ENCODE measurements around the gene MSI2. TPM values are rescaled to one million over a fixed set of nuclear protein-coding genes. Genes with fewer than 3 reads are reported as not detected.

The MSI2 gene
- polyA plus RNA-seq, 1 experiment = 9.2 TPM

DNA sequence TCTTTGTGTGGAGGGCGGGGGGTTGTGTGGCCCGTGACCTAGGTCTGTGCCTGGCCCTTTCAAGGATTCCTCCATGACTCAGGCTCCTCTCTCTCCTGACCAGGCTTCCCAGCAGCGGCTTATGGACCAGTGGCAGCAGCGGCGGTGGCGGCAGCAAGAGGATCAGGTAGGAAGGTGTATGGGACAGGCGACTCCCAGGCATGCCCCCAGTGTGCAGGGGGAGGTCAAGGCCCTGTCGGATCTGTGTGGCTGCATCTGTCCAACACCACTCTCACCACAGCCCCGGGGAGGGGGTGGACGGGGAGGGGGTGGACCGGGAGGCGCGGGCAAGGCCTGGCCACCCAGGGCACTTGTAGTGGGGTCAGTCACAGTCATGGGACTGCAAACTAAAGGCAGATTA lies 395.7 kb downstream of the MSI2 start:
- TF ChIP-seq, protein P1, sequence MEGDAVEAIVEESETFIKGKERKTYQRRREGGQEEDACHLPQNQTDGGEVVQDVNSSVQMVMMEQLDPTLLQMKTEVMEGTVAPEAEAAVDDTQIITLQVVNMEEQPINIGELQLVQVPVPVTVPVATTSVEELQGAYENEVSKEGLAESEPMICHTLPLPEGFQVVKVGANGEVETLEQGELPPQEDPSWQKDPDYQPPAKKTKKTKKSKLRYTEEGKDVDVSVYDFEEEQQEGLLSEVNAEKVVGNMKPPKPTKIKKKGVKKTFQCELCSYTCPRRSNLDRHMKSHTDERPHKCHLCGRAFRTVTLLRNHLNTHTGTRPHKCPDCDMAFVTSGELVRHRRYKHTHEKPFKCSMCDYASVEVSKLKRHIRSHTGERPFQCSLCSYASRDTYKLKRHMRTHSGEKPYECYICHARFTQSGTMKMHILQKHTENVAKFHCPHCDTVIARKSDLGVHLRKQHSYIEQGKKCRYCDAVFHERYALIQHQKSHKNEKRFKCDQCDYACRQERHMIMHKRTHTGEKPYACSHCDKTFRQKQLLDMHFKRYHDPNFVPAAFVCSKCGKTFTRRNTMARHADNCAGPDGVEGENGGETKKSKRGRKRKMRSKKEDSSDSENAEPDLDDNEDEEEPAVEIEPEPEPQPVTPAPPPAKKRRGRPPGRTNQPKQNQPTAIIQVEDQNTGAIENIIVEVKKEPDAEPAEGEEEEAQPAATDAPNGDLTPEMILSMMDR (IDR thresholded peaks at IDR 0.05; ENCODE audit: insufficient read depth, low read depth, low read length) = no peak
- ChIA-PET POLR2A (no interaction called here), CTCF (interaction anchor here (1.3 to 1.5 kb wide), 2 partner anchors 11 to 20 kb away, joined by 4 read pairs; no protein-coding TSS in a partner anchor)
- H3K27me3 ChIP-seq (ENCODE audit: control insufficient read depth, insufficient read depth, low read length) = no peaks in the 10 kb centered on the region
- H3K4me3 ChIP-seq (ENCODE audit: low read depth, low read length) = no peak overlapping the region
- no peaks in the 10 kb centered on the region; the same call in 1 of the 2 replicates for H3K36me3 ChIP-seq (ENCODE audit: control insufficient read depth, insufficient read depth, low read length)
- DNase-seq (ENCODE audit: low read depth) = no peak

DNA sequence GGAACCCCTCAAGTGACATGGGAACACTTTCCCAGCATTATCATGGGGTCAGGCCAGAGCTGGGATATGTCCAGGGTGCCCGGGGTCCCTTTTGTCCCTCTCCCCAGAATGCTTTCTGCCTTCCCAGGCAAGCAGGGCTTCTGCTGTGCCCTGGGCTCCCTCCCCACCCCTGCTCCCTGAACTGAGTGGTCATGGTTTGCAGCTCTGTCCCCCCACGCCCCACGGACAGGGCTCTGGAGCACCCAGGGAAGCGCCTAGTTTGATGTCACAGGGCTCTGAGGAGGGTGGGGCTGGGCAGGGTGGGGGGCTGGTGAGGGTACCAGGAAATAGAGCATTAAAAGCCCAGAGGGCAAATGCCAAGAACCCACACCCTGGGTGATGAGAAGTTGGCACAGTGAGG lies 396.5 kb downstream of the MSI2 start:
- ChIA-PET POLR2A (no interaction called here), CTCF (interaction anchor here (1.3 to 1.5 kb wide), 2 partner anchors 10 to 19 kb away, joined by 4 read pairs; no protein-coding TSS in a partner anchor)

DNA sequence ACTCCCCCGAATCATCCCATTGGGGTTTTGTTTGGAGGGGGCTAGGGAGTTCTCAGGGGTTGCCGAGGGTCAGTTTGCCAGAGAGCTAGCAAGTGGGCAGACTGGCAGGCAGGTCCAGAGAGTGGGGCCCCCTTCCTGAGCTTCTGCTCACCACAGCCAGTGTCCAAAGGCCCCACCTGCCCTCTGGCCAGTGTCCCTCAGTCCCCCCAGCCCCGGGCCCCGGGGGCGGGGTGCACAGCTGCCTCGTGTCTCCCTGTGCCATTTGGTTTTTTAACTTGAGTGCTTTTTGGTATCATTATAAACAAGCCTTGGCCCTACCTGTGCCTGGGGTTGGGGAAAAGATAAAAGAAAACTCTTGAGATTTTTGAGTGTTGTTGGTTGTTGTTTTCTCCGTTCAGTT lies 397.0 kb downstream of the MSI2 start:
- CTCF ChIA-PET = interaction anchor here (1.3 kb wide), 1 partner anchor 19 kb away, joined by 4 read pairs; no protein-coding TSS in a partner anchor

More for the DNA sequence above, 396.5 kb downstream of the MSI2 start:
- DNase-seq (ENCODE audit: low read depth) = no peak
- Histone ChIP-seq H3K36me3 (ENCODE audit: control insufficient read depth, insufficient read depth, low read length) (no peaks in the 10 kb centered on the region; the same call in 1 of the 2 replicates), H3K27me3 (ENCODE audit: control insufficient read depth, insufficient read depth, low read length) (no peaks in the 10 kb centered on the region), H3K4me3 (ENCODE audit: low read depth, low read length) (no peak overlapping the region)
- TF ChIP-seq, protein P1 (IDR thresholded peaks at IDR 0.05; ENCODE audit: insufficient read depth, low read depth, low read length) = no peak

DNA sequence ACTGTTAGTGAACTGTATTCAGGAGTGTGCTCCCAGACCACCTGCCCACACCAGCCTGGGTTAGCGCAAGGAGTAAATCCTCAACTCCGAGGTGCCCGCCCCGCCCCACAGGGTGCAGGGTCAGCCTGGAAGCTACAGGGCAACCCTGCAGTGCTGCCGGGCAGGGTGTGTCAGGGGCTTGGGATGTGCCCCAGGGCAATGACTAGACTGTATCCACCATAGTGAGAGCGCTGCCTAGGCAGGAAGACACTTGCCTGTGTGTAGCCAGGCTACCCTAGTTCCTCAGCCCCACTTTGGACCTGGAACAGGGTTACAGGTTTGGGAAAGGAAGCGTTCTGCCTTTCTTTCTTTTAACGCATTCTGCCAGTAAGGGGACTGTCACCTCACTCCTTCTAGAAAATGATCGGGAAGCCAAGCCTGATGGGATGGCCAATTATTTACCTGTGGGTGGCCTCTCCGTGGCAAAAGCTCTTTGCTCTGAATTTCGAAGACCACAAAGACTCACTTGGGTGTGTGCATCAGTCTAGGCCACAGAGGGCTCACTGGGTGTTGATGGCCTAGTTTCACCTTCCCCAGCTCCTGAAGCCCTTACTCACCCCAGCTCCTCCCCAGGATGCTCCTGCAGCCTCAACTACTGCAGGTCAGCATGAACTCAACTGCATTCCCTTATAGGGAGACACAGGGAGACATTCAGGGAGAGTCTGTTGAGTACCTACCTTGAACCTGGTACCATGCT lies 397.9 kb downstream of the MSI2 start:
- POLR2A ChIA-PET = no interaction called here
- DNase-seq (ENCODE audit: low read depth) = no peak
- Histone ChIP-seq H3K4me3 (ENCODE audit: low read depth, low read length) (no peak overlapping the region), H3K36me3 (ENCODE audit: control insufficient read depth, insufficient read depth, low read length) (no peaks in the 10 kb centered on the region; the same call in 1 of the 2 replicates), H3K27me3 (ENCODE audit: control insufficient read depth, insufficient read depth, low read length) (no peaks in the 10 kb centered on the region)
- TF ChIP-seq, protein P1 (IDR thresholded peaks at IDR 0.05; ENCODE audit: insufficient read depth, low read depth, low read length) = no peak
- CTCF ChIA-PET = interaction anchor here (1.0 to 1.1 kb wide), 2 partner anchors 129 to 411 kb away, joined by 3 to 4 read pairs; no protein-coding TSS in a partner anchor

More for the DNA sequence above, 397.0 kb downstream of the MSI2 start:
- TF ChIP-seq, protein P1 (IDR thresholded peaks at IDR 0.05; ENCODE audit: insufficient read depth, low read depth, low read length) = no peak
- POLR2A ChIA-PET = no interaction called here
- no peaks in the 10 kb centered on the region for H3K27me3 ChIP-seq (ENCODE audit: control insufficient read depth, insufficient read depth, low read length)
- no peak overlapping the region for H3K4me3 ChIP-seq (ENCODE audit: low read depth, low read length)
- DNase-seq (ENCODE audit: low read depth) = no peak
- no peaks in the 10 kb centered on the region; the same call in 1 of the 2 replicates for H3K36me3 ChIP-seq (ENCODE audit: control insufficient read depth, insufficient read depth, low read length)

DNA sequence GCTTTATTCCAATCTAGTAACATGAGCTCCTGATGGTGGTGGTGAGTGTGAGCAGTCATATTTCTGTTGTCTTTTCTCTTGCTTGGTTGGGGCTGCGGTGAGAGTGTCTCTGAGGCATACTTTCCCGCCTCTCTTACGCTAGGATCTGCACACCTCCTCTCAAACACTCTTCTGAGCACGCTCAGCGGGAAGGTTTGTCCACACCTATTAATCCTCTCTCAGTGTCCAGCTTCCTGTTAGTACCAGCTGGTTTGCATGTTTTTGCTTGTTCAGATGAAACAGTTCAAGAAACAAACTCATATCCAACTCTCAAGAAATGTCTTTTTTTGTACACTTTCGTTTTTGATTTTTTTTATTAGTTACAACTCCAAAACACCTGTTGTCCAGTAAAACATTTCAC lies 399.2 kb downstream of the MSI2 start:
- H3K36me3 ChIP-seq (ENCODE audit: control insufficient read depth, insufficient read depth, low read length) = no peaks in the 10 kb centered on the region; the same call in 1 of the 2 replicates
- DNase-seq (ENCODE audit: low read depth) = no peak
- ChIA-PET CTCF (interaction anchor here (4.0 kb wide), 1 partner anchor 16 kb away, joined by 17 read pairs; no protein-coding TSS in a partner anchor), POLR2A (no interaction called here)
- no peak overlapping the region for H3K4me3 ChIP-seq (ENCODE audit: low read depth, low read length)
- TF ChIP-seq, protein P1 (IDR thresholded peaks at IDR 0.05; ENCODE audit: insufficient read depth, low read depth, low read length) = no peak
- no peaks in the 10 kb centered on the region for H3K27me3 ChIP-seq (ENCODE audit: control insufficient read depth, insufficient read depth, low read length)
